PC-3 (cell line): Measurements from ENCODE around the gene NUP50. TPM values are rescaled to one million over a fixed set of nuclear protein-coding genes. Genes with fewer than 3 reads are reported as not detected.

Source experiments
- ATAC-seq: fragments of 200-7000 bp; cut with Tn5 transposase; 2 replicates; pipeline ENCODE4 v1.9.1; 2020; ENCODE audit warnings: mild to moderate bottlenecking, moderate library complexity
- BruUV-seq: library from RNA; stranded (reverse); fragments of 400-500 nt; replicated peaks from 2 replicates; lab custom pipeline; 2021; lab: Mats Ljungman, UMichigan
- CTCF ChIA-PET: fragments of 300-600 bp; sonication (Branson Sonifier 250); formaldehyde crosslinking; loops from one replicate; lab custom pipeline; 2022; ENCODE audit warnings: antibody characterized with exemption; lab: Charles Lee
- POLR2A ChIA-PET: fragments of 300-600 bp; sonication (Branson Sonifier 250); formaldehyde crosslinking; loops from one replicate; lab custom pipeline; 2022; ENCODE audit warnings: antibody characterized with exemption; ENCODE audit not compliant: unreplicated experiment; lab: Charles Lee
- DNase-seq: peaks from one replicate; pipeline ENCODE4 v3.0.0-alpha.2; 2015
- H2AFZ ChIP-seq: fragments of 300-600 bp; sonication (generic); 2 replicates; pipeline ENCODE4 v1.6.0; 2016; ENCODE audit warnings: antibody characterized with exemption, low read length
- H3F3A ChIP-seq: fragments of 300-600 bp; sonication (generic); one replicate; pipeline ENCODE4 v1.6.0; 2017; ENCODE audit warnings: antibody characterized with exemption, low read length, control low read depth, mild to moderate bottlenecking; ENCODE audit not compliant: unreplicated experiment
- H3K27ac ChIP-seq: fragments of 300-600 bp; sonication (generic); 2 replicates; pipeline ENCODE4 v1.5.1; 2016; ENCODE audit warnings: mild to moderate bottlenecking, low read length
- H3K27me3 ChIP-seq: fragments of 300-600 bp; sonication (generic); 2 replicates; pipeline ENCODE4 v1.6.1; 2016; ENCODE audit warnings: low read length, mixed read lengths
- H3K36me3 ChIP-seq: fragments of 300-600 bp; sonication (generic); 2 replicates; pipeline ENCODE4 v1.6.1; 2016; ENCODE audit warnings: low read depth, mixed run types, low read length, mixed read lengths
- H3K4me1 ChIP-seq: fragments of 300-600 bp; sonication (generic); 2 replicates; pipeline ENCODE4 v1.5.1; 2016; ENCODE audit warnings: low read length; ENCODE audit not compliant: insufficient read depth
- H3K4me2 ChIP-seq: fragments of 300-600 bp; sonication (generic); 2 replicates; pipeline ENCODE4 v1.6.0; 2016; ENCODE audit warnings: low read length
- H3K4me3 ChIP-seq: fragments of 300-600 bp; sonication (generic); 2 replicates; pipeline ENCODE4 v1.5.1; 2016; ENCODE audit warnings: mild to moderate bottlenecking, low read length, mixed read lengths
- H3K79me2 ChIP-seq: fragments of 300-600 bp; sonication (generic); 2 replicates; pipeline ENCODE4 v1.6.1; 2017; ENCODE audit warnings: low read length, mixed read lengths
- H3K9ac ChIP-seq: fragments of 300-600 bp; sonication (generic); 2 replicates; pipeline ENCODE4 v1.6.0; 2016; ENCODE audit warnings: mild to moderate bottlenecking, low read length
- H3K9me2 ChIP-seq: fragments of 300-600 bp; sonication (generic); replicated peaks from 2 replicates; pipeline ENCODE4 v1.6.1; 2016; ENCODE audit warnings: mixed run types, low read length, mixed read lengths
- H3K9me3 ChIP-seq: fragments of 300-600 bp; sonication (generic); 2 replicates; pipeline ENCODE4 v1.6.1; 2016; ENCODE audit warnings: low read length, mixed read lengths
- H4K20me1 ChIP-seq: fragments of 300-600 bp; sonication (generic); 2 replicates; pipeline ENCODE4 v1.6.1; 2016; ENCODE audit warnings: low read length, mixed read lengths
- EZH2 ChIP-seq: fragments of 300-600 bp; sonication (generic); IDR thresholded peaks from one replicate; pipeline ENCODE4 v1.6.1; 2017; ENCODE audit warnings: antibody characterized with exemption, mild to moderate bottlenecking, low read length; ENCODE audit not compliant: unreplicated experiment
- EZH2phosphoT487 ChIP-seq: fragments of 300-600 bp; sonication (generic); IDR thresholded peaks from 2 replicates; pipeline ENCODE4 v1.6.1; 2018; ENCODE audit warnings: mild to moderate bottlenecking, antibody characterized with exemption, low read length, borderline replicate concordance
- intact Hi-C: fragments of 100-400 bp; cut with micrococcal nuclease; formaldehyde crosslinking; loops from 2 replicates; pipeline ENCODE4 v1.9.0; 2023
- microRNA-seq: library from miRNA; unstranded; fragments of <30 nt; microRNA quantifications from one replicate; pipeline ENCODE4 v1.1.0, GENCODE V29; 2020; ENCODE audit not compliant: unreplicated experiment
- total RNA-seq: library from RNA; depleted of rRNA; stranded (reverse); fragments of >200 nt; gene quantifications from 2 replicates; pipeline ENCODE4 v1.2.3, GENCODE V29; 2014; rRNA removed
- TF ChIP-seq, protein P1 (sequence below): fragments of 300-600 bp; sonication (generic); conservative IDR thresholded peaks from 2 replicates; pipeline ENCODE4 v1.5.1; 2017; ENCODE audit warnings: antibody characterized with exemption, low read depth, mild to moderate bottlenecking, low read length

NUP50 gene
- total RNA-seq, 1 experiment from 2014 or later: 69.9 TPM

DNA sequence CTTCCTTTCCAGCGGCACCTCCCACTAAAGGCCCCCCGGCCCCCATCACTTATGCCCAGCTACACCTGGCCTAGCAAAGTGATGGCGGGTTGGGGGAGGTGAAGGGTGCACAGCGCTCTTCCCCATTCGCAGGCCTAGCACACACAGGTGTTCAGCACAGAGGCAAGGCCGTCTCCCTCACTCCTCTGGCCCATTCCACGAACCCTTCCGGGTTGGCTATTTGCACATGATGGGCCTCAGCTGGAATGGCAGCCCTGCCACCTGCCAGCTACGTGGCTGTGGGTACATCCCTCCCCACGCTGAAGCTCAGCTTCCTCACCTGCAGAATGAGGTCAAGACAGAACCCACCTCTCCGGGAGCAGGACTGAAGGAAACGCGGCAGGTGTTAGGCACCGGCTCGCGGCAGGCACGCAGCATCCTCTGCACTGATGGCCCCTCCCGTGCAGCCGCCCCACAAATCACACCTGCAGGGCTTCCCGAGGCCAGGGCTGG, 72.2 kb downstream of the NUP50 start:
- BruUV-seq: no TSS peak
- POLR2A ChIA-PET: no interaction called here

DNA sequence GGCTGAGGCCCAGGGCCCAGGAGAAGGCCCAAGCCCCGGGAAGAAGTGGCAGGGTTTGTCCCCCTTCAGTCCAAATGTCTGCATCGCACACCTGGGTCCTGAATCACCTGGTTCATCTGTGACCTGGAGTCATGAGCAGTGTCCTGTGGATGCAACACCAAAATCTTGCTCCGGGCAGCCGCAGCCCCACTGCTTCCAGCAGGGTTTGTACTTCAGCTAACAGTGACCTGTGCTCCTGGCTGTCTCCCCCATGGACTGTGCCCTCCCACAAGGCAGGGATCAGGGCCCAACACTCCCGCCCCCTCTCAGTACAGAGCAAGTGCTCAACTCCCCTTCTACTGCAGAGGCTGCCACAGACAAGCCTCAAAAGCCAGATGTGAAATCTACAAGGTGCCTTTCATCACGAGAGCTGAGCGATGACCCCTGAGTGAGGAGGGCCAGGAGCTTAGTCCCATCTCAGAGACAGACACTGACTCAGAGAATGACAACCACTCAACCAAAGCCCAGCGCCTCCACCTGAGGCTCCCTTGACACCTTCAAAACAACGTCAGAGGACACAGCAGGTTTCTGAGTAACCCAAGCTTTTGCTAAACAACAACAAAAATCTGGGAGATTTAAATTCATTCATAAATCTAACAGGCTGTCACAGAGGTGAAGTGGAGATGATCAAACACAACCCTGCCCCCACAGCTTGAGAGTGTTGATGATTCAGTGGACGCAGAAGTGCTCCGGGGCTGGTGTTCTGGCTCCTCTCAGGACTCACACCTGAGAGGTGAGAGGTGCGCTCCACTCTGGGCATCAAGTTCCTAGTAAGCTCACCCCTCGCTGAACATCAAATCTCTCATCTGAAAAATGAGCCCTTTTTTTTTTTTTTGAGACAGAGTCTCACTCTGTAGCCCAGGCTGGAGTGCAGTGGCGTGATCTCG, 73.6 kb downstream of the NUP50 start:
- no peak overlapping the region for H3K27ac ChIP-seq
- H2AFZ ChIP-seq: no peak overlapping the region
- H3K9me3 ChIP-seq: no peaks in the 10 kb centered on the region
- H3K79me2 ChIP-seq: peaks cover 15% of the 10 kb centered on the region
- BruUV-seq: no TSS peak
- no peak for DNase-seq
- no peaks in the 10 kb centered on the region for H3F3A ChIP-seq
- no peak overlapping the region for H3K4me2 ChIP-seq
- ChIA-PET CTCF (no interaction called here), POLR2A (no interaction called here)
- TF ChIP-seq EZH2 (no peak), EZH2phosphoT487 (no peak)
- TF ChIP-seq, protein P1, sequence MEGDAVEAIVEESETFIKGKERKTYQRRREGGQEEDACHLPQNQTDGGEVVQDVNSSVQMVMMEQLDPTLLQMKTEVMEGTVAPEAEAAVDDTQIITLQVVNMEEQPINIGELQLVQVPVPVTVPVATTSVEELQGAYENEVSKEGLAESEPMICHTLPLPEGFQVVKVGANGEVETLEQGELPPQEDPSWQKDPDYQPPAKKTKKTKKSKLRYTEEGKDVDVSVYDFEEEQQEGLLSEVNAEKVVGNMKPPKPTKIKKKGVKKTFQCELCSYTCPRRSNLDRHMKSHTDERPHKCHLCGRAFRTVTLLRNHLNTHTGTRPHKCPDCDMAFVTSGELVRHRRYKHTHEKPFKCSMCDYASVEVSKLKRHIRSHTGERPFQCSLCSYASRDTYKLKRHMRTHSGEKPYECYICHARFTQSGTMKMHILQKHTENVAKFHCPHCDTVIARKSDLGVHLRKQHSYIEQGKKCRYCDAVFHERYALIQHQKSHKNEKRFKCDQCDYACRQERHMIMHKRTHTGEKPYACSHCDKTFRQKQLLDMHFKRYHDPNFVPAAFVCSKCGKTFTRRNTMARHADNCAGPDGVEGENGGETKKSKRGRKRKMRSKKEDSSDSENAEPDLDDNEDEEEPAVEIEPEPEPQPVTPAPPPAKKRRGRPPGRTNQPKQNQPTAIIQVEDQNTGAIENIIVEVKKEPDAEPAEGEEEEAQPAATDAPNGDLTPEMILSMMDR: no peak
- ATAC-seq: no peak
- no peak overlapping the region for H3K4me3 ChIP-seq
- intact Hi-C loops: no loop called here
- H4K20me1 ChIP-seq: no peaks in the 10 kb centered on the region; the same call in 1 of the 2 replicates
- H3K27me3 ChIP-seq: no peaks in the 10 kb centered on the region
- no peaks in the 10 kb centered on the region for H3K9me2 ChIP-seq
- H3K36me3 ChIP-seq: no peaks in the 10 kb centered on the region
- no peak overlapping the region for H3K9ac ChIP-seq
- H3K4me1 ChIP-seq: peaks cover 10% of the 10 kb centered on the region

More for the DNA sequence above, 72.2 kb downstream of the NUP50 start:
- Histone ChIP-seq H3K79me2 (peaks cover 15% of the 10 kb centered on the region), H3K4me3 (no peak overlapping the region), H3K4me1 (peaks cover 6% of the 10 kb centered on the region), H2AFZ (no peak overlapping the region), H3K9me3 (no peaks in the 10 kb centered on the region), H3K9me2 (no peaks in the 10 kb centered on the region), H3K9ac (no peak overlapping the region), H3K36me3 (no peaks in the 10 kb centered on the region), H3F3A (no peaks in the 10 kb centered on the region), H3K4me2 (no peak overlapping the region), H4K20me1 (no peaks in the 10 kb centered on the region; the same call in 1 of the 2 replicates), H3K27me3 (no peaks in the 10 kb centered on the region), H3K27ac (no peak overlapping the region)
- DNase-seq (no peak), ATAC-seq (no peak)
- intact Hi-C loops: no loop called here
- CTCF ChIA-PET: no interaction called here
- TF ChIP-seq, protein P1: no peak
- no peak for TF ChIP-seq EZH2
- TF ChIP-seq EZH2phosphoT487: no peak

Small RNA genes within 50 kb of the gene (microRNA-seq; reads per million reads assigned to microRNA genes)
- gene MIR1249: 11.5 reads per million, percentile 38 among the genes with 10 or more reads in this experiment

Other genes with a start within 250 kb of the NUP50 start
- 0.12 TPM in 1 of 2 replicates, not detected in the other for gene PHF21B, start 153.9 kb upstream of the NUP50 start, total RNA-seq
- 29.8 and 39.2 TPM in 2 replicates for gene KIAA0930, start 77.0 kb downstream of the NUP50 start, total RNA-seq
- 1.1 TPM in 1 of 2 replicates, not detected in the other for gene UPK3A, start 121.0 kb downstream of the NUP50 start, total RNA-seq
- gene FAM118A, start 146.0 kb downstream of the NUP50 start, total RNA-seq: 19.6 and 20.3 TPM in 2 replicates
- gene SMC1B, start 249.7 kb downstream of the NUP50 start, total RNA-seq: 0.04 TPM in 1 of 2 replicates, not detected in the other
- 2.7 and 4.5 TPM in 2 replicates for gene RIBC2, start 249.8 kb downstream of the NUP50 start, total RNA-seq